Putamen (tissue), 1 donor: ENCODE measurements around the gene BAZ2A.
"Not testable (repeated sequence)": the region's sequence is repeated elsewhere in the genome, so short reads cannot be mapped to it uniquely, and the experiment has no call there.

ENCODE experiments used
- DNase-seq: peaks from one replicate; pipeline ENCODE4 v3.0.0-alpha.2; 2016; ENCODE audit warnings: low spot score

The BAZ2A gene

DNA sequence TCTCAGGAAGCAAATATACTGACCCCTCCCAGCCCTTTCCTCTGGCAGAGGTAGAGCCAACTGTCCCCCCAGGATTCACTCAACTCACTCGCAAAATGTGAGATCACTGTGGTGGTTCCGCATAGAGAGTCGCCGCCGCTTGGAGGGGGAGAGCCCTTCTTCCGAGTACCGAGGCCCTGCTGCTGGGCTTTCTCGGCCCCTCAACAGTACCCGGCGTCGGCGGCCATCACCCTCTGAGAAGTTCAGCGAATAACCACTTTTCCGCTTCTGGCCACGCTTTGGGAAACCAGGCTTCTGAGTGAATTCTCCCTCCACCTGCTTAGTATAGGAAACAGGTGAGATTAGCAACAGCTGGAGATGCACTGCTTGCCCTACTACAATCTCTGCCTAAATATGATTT, 31.1 kb downstream of the BAZ2A start:
- DNase-seq: no peak

DNA sequence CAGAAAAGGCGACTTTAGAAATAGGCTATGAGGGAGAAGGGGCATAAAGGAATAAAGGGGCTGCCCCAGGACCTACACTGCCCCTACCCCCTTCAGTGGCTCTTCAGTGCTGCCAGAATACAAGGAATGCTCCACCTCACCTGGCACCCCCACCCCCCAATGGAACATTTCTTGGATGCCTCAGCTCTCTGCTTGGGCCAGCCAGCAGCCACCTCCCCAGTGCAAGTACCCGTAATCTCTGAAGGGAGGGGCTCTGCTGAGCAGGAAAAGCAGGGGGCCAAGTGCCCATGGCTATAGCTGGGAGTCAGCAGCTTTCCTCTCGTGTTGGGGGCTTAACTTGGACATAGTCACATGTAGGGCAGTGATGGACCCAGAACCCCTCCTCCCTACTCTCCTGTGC, 33.3 kb downstream of the BAZ2A start:
- DNase-seq: no peak

DNA sequence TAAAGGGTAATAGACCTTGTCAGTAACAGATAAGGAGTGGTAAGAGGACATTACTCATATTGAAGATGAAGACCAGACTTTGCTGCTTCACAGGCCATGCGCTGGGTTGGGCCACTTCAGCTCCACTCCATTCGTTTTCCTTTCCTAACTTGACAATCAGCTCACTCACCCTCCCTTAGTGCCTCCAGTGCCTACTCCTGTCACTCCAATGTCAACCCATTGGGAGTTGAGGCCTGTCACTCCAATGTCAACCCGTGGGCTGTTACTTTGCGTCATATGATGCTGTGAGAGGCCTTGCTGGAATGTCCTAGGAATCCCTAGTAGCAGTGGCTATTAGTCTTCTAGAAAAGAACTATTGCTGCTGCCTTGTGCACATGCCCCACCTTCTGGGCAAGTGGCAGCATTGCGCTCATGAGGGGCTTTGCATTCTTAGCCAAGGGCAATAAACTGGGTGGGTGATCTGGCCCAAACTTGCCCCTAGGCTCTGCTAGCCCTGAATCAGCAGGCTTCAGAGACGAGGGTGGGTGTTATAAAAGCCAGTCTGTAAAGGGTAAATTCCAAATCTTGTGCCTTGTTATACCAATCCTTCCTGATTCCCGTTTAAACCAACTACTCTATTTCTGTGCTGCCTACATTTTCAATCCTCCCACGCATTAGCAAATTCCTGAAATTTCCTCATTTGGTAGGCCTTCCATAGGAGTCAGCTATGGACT, 36.1 kb downstream of the BAZ2A start:
- DNase-seq: peak; percentile 32

DNA sequence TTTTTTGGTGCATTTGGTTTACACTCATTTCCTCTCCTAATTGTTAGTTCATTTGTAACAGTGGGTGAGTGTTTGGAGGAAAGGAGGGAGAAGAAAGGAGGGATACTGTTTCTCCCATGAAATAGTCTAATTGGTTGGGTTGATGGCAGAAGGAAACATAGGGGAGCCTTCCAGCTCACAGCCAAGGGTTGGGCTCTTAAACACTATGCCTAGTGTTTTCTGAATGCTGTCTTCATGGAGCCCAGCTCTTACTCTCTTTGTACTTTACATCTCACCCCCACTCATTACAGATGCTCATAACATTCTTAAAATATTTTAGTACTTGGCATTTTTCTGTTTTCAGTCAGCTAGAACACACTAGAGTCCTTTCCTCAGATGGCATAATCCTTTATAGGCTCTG, 38.2 kb downstream of the BAZ2A start:
- DNase-seq: no peak

DNA sequence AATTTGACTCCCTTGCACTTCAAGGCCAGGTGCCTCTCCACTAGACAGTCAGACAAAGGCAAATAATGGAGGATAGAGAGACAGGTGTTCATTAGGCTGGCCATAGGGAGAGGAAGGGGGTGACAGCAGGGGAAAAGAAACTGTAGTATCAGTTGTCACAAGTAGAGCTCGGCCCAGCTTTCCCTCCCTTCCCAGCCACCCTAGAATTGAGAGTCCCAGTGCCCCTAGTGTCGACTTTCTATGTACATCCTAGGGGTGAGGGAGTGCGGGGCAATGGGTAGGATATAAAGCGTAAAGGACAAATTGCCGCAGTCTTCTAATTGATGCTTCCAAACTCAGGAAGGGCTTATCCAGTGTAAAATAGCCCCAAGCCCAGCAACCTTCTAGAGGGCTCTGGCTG, 39.0 kb downstream of the BAZ2A start:
- no peak for DNase-seq

DNA sequence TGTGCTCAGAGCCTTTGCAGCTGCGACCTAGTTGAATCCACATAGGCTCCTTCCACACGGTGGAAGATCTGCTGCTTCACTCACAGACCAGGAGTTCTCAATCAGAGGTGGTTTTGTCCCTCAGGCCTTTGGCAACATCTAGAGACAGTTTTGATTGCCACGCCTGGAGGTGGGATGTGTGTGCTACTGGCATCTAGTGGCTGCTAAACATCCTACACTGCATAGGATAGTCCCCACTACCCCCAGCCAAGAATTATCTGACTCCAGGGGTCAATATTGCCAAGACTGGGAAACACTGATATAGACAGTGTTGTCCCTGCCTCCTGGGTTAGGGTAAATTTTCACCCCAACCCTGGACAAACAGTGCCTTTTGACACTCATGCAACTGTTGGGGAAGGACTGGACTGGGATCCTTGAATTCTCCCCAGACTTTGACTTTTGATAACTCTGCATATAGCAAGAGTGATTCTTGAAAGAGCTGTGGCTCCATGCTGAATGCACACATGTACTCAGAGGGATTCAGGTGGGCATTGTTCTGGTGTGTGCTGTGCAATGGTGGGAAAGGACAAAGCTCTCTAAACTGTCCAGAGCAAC, 39.8 kb downstream of the BAZ2A start:
- DNase-seq: no peak

DNA sequence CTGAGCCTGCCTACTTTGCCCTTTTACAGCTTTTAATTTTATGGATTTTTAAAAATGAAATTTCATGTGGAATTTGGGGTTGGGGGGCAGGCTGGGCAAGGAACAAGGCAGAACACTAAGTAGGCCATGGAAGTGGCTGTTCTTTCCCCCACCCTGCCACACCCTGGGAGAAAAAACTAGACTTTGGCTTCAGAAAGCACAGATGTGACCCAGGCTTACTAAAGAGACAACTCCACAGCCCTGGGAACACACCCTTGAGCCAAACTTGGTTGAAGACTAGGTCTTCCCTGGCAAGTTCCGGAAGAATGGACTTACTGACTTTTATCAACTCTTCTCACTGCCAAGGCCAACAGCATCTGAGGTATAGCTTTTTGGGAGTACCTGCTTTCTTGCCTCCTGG, 40.3 kb downstream of the BAZ2A start:
- no peak for DNase-seq

DNA sequence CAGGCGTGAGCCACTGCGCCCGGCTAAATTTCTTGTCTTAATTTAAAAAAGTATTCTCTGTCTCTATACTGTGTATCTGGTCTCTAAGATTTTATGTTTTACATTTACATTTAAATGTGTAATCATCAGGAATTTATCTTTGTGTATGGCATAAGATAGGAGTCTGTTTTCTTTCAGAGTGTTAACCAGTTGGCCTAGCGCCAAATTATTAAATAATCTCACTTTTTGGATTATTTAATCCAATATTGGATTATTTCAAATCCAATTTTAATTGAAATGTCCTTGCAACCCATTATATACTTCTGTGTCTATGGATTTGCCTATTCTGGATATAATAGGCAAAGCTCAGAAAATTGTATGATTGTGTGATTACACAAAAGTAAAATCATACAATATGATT, 45.0 kb downstream of the BAZ2A start:
- DNase-seq: no peak

DNA sequence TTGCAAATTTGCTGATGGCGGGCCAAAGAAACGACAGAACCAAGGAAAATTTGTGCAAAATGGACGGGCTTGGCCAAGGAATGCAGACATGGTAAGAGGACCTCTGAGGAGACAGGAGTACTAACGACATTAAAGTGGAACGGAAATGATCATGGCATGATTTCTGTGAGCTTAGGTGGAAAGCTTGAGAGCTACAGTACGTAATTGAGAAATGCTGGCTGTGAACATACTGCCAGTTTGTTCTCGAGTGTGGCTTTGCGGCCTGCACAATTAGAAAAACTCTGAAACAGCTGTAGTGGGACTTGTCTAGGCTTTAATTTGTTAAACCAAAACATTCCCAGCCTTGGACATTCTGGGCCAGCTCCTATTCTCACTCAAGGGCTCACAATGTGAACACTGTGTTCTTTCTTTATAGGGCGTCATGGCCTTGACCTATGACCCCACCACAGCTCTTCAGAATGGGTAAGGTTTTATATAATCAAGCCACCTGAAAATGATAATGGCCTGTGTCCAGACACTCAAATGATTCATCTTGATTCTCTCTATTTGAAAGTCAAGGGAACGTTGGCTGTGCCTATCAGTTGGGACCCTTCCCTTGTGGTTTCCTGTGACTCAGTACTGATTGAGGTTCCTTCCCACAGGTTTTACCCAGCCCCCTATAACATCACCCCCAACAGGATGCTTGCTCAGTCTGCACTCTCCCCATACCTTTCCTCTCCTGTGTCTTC, 48.5 kb downstream of the BAZ2A start:
- no peak for DNase-seq

DNA sequence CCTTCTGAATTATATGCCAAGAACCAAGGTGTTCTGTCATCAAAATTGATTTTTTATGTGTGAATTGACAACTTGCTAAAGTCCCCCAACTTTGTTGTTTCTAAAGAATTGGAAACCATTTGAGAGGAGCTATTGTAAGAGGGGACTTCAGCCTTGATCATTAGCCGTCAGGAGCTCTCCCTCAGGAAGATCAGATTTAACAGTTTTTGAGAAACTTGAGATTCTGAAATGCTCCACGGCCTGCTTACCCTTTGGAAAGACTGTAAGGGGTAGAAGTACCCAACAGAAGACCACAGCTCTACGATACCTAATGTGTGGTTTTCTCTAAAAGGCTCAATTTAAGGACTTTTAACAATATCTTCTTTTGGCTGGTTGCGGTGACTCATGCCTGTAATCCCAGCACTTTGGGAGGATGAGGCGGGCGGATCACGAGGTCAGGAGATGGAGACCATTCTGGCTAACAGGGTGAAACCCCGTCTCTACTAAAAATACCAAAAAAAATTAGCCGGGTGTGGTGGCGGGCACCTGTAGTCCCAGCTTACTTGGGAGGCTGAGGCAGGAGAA, 51.1 kb downstream of the BAZ2A start:
- no peak for DNase-seq

DNA sequence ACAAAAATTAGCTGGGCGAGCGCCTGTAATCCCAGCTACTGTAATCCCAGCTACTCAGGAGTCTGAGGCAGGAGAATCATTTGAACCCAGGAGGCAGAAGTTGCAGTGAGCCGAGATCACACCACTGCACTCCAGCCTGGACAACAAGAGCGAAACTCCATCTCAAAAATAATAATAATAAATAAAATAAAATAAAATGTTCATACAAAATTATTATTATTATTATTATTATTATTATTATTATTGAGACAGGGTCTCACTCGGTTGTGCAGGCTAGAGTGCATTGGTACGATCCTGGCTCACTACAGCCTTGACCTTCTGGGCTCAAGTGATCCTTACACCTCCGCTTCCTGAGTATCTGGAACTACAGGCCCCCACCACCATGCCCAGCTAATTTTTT, 52.9 kb downstream of the BAZ2A start:
- DNase-seq: not testable (repeated sequence)

DNA sequence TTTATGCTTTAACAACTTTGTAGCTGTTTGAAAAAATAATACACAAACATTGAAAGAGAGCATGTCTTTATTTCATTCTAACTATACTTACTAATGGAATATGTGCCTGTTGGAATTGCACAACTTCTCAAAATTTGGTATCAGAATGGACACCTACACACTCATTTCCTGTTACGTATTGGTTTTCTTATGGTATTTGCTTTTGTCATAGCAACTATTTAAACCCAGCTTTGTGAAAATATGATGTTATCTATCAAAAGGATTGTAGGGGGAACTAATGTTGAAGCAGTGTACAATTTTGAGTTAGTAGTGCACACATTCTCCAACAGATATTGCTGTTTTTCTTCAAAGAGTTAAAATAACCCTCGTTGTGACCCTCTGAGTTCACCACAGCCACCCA, 55.9 kb downstream of the BAZ2A start:
- DNase-seq: no peak

DNA sequence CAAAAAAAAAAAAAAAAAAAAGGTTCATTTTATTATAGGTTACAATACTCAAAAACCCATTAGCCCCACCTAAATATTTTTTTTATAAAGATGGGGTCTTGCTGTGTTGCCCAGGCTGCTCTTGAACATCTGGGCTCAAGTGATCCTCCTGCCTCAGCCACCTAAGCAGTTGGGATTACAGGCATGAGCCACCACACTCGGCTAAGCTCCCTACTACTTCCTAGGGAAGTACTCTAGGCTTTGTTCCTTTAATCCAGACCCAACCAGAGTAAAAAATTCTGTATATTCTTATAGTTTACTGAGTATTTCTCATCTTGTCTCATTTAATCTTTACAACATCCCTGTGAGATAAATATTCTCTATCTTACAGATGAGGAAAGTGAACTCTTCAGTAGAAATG, 57.8 kb downstream of the BAZ2A start:
- no peak for DNase-seq

DNA sequence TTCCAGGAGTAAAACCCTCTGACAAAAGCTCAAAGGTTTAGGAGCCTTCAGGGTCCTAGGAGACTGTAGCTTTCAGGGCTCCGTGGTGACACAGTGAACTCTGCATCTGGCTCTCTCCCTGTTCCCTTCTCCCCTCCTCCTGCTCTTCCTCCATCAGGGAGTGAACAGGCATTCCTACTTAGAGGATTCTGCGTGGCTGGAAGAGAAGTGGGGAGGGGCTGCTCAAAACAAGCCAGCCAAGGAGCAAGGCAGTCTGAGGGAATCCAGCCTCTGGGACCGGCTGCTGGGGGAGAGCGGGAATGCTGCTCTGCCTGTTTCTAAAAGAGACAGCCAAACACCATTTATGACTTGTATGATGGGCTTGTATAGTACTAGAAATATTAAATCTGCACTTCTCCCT, 59.0 kb downstream of the BAZ2A start:
- DNase-seq: no peak

DNA sequence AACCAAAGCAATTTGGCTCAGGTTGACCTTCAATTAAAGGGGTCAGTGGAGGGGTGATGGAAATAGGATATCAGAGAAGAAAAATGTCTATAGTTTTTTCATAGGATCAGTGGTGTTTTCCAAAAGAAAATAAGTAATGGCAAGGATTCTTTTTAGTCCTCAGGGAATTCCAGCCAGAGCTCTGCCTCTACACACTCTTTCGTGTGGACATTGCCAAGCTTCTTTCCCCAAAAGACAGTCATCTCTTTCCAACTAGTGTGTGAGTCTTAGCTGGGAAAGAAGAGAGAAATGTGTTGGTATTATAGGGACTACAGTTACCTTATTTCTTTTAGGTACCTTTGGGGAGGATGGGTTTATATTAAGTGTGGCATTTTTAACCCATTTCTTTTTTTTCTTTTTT, 62.0 kb downstream of the BAZ2A start:
- no peak for DNase-seq

DNA sequence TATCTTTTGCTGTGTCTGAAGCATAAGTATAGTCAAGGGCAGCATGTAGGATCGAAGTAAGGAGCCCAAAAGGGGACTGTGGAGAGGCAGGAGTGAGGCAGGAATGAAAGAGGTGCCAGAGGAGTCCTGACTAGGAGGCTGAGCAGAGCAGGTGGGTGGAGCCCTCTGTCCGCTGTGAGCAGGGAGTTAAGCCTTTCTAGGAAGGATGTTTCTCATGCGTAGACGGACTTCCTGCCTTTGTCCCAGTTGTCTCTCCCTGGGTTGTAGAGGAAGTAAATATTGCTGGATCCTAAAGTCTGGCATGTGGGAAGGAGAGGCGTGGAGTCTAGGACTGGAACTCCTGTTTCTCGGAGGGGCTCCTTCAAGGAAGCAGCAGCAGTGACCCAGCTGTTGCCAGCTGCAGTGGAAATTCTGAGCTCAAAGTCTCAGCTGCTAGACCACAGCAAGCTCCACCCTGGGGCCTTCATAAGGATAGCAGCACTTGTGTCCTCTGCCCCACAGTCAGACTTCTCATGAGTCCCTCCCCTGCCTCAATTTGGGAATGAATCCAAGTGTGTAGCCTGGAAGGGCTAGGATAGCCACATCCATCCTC, 64.5 kb downstream of the BAZ2A start:
- peak; percentile 25 for DNase-seq

DNA sequence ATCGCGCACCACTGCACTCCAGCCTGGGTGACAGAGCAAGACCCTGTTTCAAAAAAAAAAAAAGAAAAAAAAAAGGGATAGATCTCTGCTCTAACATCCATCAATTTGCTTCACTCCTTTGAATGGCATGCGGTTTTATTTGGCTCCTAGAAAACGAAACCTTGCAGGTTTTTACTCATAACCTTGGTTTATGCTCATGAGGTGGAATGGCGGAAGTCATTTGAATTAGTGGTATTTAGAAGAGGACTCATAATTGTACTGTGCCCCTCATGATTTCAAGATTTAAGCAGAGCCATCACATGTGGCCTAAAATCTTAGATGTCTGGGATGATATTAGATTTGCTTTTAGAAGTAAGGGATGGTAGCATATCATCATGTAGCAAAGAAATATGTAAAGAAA, 79.1 kb downstream of the BAZ2A start:
- no peak for DNase-seq

DNA sequence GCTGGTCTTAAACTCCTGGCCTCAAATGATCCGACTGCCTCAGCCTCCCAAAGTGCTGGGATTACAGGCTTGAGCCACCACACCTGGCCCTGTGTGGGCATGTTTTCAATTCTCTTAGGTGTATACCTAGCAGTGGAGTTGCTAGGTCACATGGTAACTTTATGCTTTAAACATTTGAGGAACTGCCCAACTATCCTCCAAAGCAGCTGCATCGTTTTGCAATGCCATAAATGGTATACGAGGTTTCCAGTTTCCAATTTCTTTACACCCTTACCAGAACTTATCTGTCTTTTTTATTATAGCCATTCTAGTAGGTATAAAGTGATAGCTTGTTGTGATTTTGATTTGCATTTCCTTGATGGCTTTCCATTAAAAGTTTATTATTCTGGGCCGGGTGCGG, 83.4 kb downstream of the BAZ2A start:
- DNase-seq: no peak
